GM21717 (cell line): Measurements from ENCODE around the gene ARHGAP26.

Source experiments
- ATAC-seq: cut with Tn5 transposase; IDR thresholded peaks from one replicate; pipeline ENCODE4 v1.9.1; 2021; ENCODE audit warnings: mild to moderate bottlenecking, moderate library complexity; ENCODE audit not compliant: unreplicated experiment

The ARHGAP26 gene

DNA sequence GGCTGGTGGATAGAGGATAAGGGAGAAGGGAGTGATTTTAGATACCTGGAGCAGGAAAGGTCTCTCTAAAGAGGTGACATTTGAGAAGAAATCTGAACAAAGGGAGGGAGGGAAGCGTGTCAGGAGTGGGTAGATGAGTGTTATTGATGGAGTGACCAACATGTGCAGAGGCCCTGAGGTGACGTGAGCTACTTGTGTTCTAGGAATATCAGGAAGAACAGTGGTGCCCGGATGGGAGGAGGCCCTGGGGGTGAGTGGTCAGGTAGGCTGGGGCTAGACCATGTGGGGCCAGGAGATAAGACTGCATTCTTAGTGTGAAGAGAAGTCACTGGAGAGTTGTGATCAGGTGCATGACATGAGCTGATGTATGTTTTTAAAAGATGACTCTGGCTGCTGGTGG is 256.2 kb downstream of the ARHGAP26 start:
- ATAC-seq, result no peak

DNA sequence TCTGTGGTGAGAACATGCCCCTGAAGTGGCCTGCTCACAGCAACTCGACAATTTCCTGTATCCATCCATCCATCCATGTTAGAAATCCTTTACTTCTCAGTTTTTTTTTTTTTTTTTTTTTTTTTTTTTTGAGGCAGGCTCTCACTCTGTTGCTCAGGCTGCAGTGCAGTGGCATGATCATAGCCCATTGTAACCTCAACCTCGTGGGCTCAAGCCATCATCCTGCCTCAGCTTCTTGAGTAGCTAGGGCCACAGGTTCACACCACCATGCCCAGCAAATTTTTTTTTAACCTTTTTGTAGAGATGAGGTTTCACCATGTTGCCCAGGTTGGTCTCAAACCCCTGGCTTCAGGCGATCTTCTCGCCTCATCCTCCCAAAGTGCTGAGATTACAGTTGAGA is 259.1 kb downstream of the ARHGAP26 start:
- ATAC-seq, result no peak

DNA sequence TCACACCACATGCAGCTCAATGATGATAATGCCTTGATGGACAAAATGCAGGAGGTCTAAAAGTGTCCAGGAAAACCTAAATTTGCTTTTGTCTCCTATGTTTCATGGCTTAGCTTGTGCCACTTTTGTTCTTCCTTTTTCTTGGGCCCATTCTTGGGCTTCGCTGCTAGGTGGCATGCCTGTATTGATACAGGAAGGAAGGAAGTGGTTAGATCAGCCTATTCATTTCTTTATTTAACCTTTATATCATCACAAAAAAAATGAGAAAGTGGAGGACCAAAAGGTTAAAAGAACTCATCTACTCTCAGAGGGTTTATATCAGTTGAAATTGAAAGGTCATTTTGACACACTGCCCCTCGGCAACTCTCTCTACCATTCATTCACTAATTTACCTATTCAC is 260.2 kb downstream of the ARHGAP26 start:
- no peak for ATAC-seq

DNA sequence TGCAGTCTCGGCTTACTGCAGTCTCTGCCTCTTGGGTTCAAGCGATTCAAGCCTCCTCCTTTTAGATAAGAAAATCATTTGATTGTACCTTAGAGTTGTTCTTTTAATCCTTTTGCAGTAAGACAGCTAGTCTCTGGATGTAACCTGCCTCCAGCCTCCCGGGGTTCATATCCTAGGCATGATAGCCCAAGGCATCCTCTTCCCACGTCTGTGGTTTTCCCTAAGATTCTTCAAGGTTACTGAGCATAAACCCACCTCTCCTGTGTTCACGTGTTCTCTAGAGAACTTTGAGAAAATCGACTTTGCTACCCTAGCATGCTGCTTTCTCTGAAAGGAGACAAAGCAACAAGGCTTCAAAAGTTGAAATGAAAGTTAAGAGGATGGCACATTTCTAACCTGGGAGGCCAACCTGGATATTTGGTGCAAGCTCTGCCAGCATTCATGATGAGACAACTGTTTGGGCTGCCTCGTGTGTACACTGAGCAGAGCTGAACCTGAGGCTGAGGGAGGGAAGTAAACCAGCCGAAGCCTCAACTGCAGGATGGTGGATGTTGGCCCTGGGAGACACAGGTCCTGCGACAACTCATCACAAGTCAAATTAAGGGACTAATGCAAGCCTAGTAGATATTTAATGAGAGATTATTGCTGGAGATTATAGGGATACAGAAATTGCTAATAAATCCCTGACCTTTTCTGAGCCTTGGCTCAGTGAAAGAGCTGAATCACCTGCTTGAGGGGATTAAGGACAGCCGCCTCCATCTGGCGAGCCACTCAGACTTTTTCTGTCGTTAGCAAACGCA is 261.8 kb downstream of the ARHGAP26 start:
- ATAC-seq, result no peak

DNA sequence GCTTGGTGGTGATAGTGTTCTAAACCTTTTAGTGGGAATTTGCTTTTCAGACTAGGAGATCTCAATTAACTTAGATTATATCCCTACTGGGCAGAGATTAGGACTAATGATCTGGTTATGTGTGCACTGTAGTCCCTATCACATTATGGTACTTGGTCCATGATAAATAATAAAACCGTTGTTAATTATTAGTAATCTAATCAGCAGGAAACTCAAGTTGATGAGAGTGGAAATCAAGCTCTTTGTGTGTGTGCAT is 262.3 kb downstream of the ARHGAP26 start:
- ATAC-seq, result no peak

DNA sequence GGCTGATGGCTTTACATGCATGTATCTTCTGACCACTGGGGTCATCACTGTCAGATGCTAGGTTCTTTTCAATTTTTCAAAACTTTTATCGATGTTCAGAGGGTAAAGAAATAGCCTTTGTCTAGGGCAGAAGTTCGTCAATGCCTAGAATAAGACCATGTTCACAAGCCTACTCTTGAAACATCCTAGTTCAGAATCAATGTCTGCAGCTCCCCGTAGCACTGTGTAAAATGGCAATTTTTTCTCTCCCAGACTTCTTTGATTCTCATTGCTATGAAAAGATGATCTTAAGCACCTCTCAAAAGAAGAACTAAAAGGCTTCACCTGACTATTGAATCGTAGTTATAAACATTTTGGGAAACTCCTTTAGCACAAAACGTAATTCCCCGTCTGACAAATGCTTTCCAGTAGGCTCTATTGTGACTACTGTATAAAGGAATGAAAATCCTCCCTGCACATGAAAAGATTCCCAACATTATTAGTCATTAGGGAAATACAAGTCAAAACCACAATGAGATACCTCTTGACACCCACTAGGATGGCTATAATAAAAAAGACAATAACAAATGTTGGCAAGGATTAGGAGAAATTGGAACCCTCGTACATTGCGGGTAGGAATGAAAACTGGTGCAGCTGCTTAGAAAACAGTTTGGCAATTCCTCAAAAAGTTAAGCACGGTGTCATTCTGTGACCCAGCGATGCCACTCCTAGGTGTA is 263.5 kb downstream of the ARHGAP26 start:
- ATAC-seq, result no peak

DNA sequence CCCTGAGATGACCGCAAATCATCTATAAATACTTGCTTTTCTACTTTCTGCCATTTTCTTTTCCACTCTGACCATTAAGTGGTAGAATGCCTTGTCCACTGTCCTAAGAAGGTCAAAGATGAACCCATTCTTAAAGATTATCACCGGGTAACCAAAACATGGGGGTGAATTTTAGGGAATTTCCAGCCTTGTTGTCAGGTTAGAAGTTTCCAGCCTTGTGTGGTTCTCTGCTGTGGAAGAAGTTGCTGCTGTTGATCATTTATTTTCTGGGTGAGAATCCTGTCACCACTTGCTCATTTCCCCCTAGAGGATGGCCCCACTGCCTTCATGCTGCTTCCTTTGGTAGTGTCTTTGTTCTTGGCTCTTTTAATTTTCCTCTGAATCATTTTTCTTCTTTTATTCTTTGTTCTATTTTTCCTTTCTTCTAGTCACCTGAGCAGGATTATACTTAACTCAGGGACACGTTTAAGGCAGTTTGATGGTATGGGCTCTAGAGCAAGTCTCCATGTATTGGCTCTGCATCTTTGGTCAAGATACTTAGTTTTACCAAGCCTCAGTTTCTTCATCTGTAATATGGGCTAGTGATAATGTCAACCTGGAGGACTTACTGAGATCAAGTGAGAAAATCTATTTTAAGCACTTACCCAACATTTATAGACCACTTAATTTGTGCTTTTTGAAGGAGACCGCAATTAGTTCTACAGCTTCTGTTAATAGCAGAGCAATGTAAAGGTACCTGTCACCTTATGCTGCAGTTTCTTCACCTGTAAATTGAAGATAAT is 266.2 kb downstream of the ARHGAP26 start:
- no peak for ATAC-seq

DNA sequence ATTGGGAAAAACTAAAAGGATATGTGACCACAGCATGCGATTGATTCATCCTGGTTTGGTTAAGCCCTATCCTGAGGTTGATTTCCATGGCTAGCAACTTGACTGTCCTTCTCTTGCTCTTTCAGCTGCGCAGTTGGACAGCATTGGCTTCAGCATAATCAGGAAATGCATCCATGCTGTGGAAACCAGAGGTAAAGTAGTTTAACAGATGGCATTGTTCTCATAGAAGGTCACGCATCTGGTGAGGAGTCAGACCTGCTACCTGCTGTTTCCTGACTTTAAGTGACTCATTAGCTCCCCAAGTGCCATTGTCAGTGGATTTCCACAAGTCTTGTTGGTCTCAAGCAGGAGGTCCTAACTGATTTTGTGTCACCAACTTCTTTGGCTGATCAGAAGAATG is 266.9 kb downstream of the ARHGAP26 start:
- no peak for ATAC-seq

DNA sequence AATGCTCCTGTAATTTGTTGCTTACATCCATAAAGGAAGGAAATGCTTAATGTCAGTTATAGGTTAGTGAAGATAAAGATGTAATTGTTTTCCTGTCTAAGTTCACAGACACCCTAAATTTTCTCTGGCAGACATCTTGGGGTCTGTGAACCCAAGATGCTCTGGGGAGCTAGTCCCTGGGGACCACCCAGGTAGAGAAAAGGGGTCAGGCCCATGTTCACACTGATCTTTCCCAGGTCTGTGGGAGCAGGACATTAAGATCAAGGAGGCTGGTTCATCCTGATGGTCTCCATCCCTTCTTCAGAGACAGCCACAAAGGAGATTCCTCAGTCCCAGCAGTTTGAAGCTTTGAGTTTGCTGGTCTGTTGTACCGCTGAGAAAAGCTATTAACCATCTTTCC is 267.5 kb downstream of the ARHGAP26 start:
- ATAC-seq, result no peak

DNA sequence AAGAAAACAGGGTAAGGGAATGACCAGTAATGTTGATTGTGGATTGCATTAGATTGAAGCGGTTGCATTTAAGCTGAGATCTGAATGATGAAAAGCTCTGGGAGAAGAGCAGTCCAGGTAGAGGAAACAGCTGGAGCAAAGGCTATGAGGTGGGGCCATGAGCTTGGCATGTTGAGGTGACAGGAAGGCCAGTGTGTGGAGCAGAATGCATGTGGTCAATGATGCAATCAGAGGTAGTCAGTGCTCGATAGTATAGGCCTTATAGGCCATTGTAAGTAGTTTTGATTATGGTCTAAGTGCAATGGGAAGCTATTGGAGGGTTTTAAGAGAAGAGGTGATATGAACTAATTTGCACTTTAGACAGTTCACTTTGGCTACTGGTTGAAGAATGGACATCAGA is 270.4 kb downstream of the ARHGAP26 start:
- no peak for ATAC-seq

DNA sequence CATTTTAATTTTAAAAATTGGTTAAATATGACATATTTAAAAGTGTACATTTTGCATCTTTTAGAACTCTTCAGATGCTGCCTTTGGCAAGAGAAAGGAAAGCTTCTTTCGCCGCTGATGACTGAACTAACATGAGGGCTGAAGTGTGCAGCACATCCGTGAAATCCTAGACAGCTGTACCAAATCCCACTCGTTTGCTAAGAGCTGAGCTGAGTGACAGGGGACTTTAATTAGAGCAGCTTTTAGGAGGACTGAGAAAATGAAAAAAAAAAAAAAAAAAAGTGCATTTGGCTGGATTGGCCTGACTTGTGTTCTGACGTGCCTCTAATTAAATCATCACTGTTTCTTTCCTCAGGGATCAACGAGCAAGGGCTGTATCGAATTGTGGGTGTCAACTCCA is 271.3 kb downstream of the ARHGAP26 start:
- no peak for ATAC-seq

DNA sequence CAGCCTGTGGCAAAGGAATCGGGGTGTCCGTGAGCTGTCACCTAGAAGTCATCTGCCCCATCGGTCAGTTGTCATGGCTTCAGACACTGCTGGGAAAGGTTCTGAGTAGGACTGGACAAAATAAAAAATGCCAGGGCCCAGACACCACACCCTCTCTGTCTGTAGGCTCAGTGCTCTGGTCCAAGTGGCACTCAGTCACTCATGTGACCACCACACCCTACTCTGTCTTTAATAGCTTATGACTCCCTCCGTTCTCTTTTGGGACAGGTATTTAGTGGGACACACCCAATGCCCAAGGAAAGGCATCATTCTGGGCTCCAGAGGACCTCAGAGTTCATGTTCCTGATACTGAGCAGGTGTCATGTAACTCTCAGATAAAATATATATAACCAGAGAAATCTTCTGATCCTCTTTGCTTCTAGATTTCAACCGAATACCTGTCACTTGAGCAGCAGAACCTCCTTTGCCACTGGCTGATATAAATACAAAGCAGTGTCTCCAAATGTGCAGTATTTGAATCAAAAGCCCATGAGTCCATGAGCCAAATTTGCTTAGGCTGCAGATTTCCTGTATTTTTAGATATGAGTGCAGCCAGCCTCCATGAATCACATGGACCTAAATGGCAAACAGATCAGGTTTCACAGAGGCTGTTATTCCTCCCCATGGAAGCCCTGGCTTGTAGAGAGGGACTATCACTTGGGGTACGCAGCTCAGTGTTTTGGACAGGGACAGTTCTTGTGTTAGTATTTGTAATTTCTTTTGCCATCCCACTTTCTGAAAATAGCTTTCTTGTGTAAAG is 272.0 kb downstream of the ARHGAP26 start:
- ATAC-seq, result no peak

DNA sequence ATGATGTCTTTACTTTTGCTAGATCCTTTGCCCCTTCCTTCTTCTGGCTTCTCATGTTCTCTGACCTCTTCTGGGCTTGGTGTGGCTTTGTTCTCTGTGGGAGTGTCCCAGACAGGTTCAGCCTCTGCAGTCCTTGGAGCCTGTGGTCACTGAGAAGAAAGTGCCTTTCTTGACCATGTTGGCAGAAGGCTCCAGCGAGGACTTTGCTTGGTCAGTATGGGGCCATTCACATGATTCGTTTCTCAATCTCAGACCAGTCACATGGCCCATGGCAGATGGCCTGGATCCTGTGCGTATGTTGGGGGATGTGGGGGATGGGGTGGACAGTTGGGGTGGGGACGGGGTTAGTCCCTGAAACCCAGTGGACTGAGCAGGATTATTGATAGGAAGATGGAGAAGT is 274.1 kb downstream of the ARHGAP26 start:
- no peak for ATAC-seq

DNA sequence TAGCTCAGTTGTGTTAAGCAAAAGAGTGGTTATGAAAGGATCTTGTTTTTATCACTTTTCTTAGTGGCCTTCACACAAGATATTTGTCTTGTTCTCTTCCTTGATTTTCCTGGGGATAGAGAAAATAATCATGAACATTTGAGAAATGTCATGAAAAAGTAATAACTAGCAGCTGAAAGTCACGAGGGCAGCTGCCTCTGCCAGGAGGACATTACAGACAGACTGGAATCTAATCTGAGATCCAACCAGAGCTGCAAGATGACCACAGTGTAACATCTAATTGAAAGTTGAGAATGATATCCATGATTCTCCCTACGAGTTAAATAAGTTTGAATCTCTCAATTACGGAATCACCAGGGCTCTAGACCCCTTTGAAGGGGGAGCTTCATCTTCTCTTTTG is 274.9 kb downstream of the ARHGAP26 start:
- no peak for ATAC-seq

DNA sequence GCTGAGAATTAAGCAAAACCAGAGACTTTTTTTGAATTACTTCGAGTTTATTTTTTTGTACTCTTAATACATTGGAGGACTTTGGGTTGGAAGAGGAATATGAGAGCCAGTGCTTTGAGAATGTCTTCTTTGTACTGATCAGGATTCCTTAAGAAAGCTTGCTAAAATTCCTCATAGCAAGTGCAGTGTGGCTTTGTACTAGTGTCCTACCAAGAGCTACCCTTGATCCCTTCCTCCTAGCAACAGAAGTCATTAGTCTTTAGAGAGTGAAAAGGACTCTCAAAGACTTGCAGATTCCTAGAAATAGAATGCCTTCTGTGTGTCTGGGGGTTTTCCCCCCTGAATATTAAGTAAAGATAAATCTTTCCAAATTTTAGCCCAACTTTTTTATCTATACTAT is 276.1 kb downstream of the ARHGAP26 start:
- ATAC-seq, result no peak

DNA sequence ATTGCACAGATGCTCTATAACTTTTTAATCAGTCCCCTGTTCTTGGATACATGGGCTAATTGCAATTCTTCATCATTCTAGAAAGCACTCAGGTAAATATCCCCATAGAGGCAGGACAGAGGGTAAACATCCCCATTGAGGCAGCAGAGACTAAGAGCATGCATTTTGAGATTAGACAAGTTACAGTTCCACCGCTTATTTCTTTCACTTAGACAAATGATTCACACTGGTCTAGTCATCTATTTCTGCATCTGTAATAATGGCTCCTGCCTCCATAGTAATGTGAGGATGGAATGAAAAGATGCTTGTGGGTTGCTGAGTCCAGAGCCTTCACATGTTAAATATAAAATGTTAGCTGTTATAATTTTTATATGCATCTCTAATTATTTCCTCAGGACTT is 276.9 kb downstream of the ARHGAP26 start:
- no peak for ATAC-seq

DNA sequence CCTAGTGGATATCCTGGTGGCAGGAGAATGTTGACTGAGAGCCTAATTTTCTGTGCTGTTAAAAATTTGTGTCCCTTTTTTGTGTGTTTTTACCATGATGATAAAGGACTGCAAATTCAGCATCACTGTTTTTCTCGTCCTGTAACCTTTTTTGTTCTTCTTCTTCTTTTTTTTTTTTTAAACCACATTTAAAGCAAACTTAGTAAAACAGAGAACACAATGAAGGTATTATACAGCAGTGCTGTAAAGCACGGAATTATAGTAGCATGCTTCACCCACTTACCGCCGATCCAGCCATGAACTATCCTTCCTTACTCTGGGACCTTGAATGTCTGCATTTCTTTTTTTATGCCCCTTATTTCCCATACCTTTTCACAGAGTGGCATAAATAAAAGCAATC is 280.0 kb downstream of the ARHGAP26 start:
- ATAC-seq, result no peak

DNA sequence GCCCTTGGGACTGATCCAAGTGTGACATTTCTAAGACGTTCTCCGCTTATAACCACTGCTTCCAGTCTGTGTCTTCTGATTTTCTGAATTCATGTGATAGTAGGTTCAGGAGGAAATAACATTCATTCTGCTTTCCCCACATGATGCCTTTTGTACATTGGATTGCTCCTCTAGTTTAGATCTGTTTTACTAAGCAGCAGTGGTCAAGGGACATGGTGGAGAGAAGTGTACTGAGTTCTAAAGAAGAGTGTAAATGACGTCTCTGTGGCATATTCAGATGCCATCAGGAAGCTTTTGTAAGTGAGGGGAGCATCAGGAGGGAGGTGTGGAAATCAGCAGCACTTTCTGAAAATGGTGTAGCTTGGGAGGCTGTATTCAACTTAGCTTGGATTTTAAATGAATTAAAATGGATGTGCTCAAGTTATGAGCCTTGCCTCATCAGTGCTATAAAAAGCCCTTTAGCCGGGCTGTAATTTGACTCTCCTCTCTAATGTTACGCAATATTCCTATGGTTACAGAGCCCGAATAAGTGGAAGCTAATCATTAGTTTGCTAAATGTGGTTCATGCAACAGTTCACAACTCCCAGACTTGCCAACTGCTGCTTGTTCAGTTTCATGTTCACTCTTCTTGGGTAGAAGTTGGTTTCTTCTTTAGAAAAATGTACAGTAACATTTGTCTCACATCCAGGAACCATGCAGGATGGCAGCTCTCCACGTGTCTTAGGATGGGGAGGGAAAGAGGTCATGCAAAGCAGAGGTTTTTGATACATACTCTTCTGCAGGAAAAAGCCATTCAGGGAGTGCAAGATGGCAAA is 281.3 kb downstream of the ARHGAP26 start:
- ATAC-seq, result no peak

DNA sequence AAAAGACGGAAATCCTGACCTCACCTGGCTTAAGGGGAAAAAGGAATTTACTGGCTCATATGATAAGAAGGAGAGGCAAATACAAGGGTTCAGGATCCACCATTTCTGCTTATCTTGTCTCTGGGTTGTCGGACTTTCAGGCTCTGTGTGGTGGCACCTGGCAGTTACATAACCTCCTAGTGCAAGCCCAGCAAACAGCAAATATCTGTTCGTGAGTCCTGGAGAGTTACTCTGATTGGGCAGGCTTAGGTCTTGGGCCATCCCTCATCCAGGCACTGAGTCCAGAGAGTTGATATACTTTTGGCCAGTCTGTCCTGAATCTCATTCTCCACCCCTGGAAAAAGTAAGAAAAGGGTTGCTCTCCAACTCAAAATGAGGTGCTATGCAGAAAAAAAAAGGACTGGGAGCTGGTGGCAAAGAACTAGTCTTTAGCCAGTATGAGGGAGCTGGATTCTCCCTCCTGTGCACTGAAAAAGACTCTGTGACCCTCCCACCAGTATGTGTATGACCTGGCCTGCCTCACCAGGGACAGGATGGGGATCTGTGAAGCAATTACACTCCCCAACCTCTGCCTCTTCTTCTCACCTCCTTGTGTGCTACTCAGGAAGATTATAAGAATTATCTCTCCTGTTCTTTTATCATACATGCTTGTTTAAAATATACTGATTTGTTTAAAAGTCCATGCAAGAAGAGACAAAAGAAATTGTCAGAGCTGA is 282.9 kb downstream of the ARHGAP26 start:
- no peak for ATAC-seq

DNA sequence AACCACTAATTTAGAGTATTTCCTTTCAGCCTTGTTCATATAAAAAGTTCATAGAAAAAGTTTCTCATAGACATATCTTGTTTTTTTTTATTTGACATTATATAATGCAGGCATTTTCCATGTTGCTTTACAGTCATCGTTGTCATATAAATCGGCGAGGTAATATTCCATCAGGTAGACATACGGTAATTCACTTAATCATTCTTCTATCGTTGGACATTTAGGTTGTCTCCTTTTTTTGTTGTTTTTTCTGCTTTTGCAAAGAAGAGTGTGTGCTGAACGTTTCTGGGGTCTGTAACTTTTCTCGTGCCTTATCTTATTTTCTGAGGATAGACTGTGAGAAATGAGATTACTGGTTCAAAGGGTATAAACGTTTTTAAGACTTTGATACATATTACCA is 283.6 kb downstream of the ARHGAP26 start:
- no peak for ATAC-seq
